Adipose tissue (tissue), 3 donors: Measurements from ENCODE around the gene FN1. TPM values are rescaled to one million over a fixed set of nuclear protein-coding genes. Genes with fewer than 3 reads are reported as not detected.
"Not testable (repeated sequence)": the region's sequence is repeated elsewhere in the genome, so short reads cannot be mapped to it uniquely, and the experiment has no call there.

Source experiments
- H3K27ac ChIP-seq: one replicate; pipeline ENCODE4 v1.5.1; 2013; ENCODE audit warnings: low read depth, low read length
- WGBS, 3 donors: extraction: QIAGEN DNeasy Blood & Tissue Kit; methylation state at CpG; one replicate each; pipeline ENCODE4 v1.1.7; 2013; 5-methylcytosine and 5-hydroxymethylcytosine counted together
- polyA plus RNA-seq, 3 donors: library from polyadenylated mRNA; stranded (reverse); fragments of 200-250 nt; gene quantifications; one replicate each; pipeline ENCODE4 v1.2.3, GENCODE V29; 2013
- donor health status: healthy with polysubstance abuse.
- donor health status: Bipolar disorder and iron deficiency.
- donor health status: healthy.

FN1 gene
- polyA plus RNA-seq, 3 donors: 19.0 to 76.8 (median 51.9) TPM

DNA sequence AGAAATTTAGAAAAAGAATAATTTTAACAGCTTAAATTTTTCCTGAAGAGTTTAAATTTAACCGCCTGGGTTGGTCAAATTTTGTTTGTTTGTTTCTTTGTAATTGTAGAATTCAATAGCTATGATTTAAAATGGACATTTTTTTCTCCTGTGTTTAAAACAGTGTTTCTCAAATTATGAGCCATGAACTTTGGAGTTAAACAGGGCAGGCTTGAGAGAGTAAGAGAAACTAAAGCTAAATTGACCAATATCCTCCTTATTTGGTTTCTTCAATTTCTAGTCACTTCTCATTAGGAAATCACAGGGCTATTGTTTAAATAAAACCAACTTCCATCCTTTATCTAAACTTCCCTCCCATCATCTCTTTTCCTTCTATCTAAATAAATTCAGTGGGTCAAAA is 21.9 kb downstream of the FN1 start:
- H3K27ac ChIP-seq: no peak overlapping the region
- 93 to 99% (median 98%) methylated on average over 1 of the region's 1 CpG for WGBS, 3 donors

DNA sequence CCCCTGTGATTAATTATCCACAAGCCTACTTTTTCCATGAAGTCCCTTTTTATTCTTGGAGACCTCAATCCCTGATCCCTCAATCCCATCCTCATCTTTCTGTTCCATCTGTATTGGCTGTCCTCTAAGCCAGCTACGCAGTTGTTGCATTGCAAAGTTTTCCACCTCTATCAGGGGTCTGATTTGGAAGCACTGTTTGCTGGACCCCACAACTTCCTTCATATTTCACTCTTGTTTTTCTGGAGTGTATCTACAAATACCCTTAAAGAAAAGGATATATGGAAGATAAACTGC is 22.4 kb downstream of the FN1 start:
- 86 to 96% (median 91%) methylated on average over 1 of the region's 1 CpG for WGBS, 3 donors
- no peak overlapping the region for H3K27ac ChIP-seq

DNA sequence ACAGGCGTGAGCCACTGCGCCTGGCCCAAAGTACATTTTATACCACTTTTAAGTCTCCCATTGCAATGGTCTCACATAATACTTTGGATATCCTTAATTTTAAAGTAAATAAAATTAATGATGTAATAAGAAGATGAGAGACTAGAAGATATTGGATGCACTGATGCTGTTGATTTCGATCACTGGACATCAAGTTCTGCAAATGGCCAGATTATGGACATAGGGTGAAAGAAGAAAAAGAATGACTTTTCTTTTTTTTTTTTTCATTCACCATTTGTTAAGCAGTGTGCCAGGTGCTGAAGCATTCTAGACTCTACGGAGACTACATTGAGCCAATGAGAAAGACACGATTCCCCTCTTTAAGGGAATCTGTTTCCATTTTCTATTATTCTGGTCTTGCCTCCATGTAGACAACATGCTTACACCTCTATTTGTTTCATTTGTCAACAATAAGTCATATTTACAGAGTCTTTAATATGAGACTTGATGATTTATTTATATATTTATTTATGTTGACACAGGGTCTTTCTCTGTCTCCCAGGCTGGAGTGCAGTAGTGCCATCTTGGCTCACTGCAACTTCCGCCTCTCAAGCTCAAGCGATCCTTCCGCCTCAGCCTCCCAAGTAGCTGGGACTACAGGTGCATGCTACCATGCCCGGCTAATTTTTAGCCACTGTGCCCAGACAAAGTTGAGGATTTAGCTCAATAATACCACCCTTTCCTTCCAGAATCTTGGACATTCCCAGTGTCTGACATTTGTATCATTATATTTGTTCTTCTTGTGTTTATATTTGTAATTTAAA is 23.7 kb downstream of the FN1 start:
- no peak overlapping the region for H3K27ac ChIP-seq
- 97 to 98% (median 97%) methylated on average over 9 of the region's 9 CpGs for WGBS, 3 donors

DNA sequence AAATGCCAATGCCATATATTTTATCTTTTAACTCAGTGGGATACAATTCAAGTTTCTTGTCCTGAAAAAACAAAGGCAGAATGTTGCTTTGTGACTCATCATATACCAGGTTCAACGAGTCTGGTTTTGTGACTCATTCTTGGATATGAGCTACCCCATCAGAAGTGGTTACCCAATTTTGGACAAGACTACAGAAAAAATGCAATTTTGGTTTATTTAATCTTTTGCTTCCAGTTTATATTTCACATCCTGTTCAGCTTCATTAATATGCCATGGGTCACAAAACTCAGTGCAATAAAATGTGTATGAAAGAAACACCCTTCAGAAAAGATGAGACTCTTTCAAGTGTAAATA is 25.0 kb downstream of the FN1 start:
- WGBS, 3 donors: 11 to 48% (median 26%) methylated on average over 1 of the region's 1 CpG
- H3K27ac ChIP-seq: no peak overlapping the region

DNA sequence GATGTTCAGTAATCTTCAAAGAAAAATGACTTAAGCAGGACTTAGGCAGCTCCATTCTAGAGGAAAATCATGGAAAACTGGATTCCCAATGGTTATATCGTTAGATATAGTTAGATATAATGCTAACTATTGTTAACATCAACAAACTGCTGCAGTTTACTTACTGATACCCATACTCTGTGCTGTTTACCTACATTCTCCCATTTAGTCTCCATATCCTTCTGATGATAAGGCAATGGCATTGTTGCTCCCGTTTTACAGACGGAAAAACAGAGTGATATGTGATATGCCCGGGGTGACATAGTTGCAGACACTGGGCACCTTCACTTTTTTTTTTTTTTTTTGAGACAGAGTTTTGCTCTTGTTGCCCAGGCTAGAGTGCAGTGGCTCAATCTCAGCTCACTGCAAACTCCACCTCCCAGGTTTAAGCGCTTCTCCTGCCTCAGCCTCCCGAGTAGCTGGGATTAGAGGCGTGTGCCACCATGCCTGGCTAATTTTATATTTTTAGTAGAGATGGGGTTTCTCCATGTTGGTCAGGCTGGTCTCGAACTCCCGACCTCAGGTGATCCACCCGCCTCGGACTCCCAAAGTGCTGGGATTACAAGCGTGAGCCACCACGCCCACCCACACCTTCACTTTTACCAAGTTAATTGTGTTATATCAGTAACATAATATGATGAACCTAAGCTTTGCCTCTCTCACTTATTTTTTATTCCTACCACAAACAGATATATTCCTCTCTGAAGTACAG is 25.5 kb downstream of the FN1 start:
- H3K27ac ChIP-seq: not testable (repeated sequence)
- 92 to 96% (median 95%) methylated on average over 13 of the region's 13 CpGs for WGBS, 3 donors

DNA sequence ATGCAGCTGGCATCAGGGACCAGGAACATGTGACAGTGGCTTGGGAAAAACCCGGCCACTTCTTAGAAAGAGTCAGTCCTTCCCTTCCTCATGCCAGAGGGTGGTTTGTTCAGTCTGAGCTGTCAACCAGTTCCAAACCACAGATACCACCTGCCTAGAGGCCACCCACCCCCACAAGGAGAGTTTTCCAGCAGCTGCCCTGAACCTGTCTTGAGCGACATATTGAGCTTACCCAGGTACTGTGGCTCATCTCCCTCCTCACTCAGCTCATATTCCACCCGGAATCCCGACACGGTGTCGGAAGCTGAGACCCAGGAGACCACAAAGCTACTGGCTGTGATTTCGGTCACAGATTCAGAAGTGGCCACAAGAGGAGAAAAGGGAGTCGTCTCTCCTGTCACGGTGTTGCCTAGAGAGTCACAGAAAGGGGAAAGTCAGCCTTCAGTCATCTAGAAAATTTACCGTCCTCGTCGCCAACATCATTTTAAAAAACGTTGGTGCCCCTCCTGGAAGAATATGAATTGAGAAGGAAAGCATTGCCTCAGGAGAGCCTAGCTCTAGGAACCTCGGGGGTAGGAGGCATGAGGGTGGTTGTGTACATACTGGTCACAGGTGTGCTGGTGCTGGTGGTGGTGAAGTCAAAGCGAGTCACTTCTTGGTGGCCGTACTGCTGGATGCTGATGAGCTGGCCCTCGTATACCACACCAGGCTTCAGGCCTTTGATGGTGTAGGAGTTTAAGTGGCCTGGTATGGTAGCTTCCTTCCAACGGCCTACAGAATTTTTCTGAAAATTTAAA is 26.3 kb downstream of the FN1 start:
- 91 to 94% (median 91%) methylated on average over 18 of the region's 18 CpGs for WGBS, 3 donors
- H3K27ac ChIP-seq: no peak overlapping the region

DNA sequence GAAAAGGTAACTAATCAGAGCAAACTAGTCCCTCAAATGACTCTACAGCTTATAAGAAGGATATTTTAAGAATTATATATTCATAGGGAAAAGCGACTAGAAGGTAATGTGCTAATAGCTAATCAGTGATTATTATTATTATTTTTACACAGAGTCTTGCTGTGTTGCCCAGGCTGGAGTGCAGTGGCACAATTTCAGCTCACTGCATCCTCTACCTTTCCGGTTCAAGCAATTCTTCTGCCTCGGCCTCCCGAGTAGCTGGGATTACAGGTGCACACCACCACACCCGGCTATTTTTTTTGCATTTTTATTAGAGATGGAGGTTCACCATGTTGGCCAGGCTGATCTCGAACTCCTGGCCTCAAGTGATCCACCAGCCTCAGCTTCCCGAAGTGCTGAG is 27.4 kb downstream of the FN1 start:
- H3K27ac ChIP-seq: not testable (repeated sequence)
- 81 to 95% (median 95%) methylated on average over 7 of the region's 7 CpGs for WGBS, 3 donors

DNA sequence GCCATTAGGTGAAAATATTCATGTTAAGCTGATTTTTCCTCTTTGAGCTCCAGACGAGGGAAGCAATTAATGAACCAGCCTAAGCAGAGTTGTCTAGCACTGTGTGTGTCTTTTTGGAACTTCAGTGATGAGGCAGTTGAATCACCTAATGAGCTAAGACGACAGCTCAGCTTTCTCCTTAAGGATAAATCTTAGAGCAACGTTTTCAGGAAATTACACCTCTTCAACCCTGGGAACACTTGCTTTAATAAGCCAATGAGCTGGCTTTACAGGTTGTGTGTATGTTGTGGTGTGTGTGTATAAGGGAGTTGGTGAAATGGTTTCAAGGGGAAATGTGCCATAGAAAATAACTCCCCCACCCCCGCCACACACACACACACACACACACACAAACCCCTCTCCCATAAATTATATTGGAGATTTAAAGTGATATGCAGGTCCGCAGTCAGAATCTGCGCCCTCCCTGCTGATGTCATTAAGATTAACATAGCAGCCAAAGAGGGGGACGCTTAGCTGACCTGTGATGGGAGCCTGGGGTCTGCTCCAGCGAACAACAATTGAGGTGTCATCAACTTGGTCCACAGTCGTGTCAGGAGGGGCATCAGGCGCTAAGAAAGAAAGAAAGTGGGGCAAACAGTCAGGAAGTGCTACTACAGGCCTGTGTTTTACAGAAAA is 28.1 kb downstream of the FN1 start:
- WGBS, 3 donors: 76 to 84% (median 79%) methylated on average over 9 to 10 of the region's 10 CpGs
- H3K27ac ChIP-seq: no peak overlapping the region

DNA sequence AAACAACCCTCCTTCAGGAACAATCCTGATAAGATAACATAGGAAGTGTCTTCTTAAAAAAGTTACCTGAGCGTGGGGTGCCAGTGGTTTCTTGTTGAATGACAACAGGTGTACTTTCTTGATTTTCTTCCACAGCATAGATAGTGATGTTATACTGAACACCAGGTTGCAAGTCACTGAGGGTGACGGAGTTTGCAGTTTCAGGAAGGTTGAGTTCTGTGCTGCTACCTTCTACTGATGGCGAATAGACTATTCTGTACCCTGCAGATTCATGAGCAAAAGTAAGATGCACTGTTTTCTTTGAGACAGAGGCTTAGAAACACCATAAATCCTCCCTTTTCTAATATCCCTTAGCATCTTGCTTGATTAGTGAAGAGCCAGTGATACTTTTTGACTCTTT is 28.8 kb downstream of the FN1 start:
- H3K27ac ChIP-seq: no peak overlapping the region
- WGBS, 3 donors: 94 to 96% (median 96%) methylated on average over 3 of the region's 3 CpGs

DNA sequence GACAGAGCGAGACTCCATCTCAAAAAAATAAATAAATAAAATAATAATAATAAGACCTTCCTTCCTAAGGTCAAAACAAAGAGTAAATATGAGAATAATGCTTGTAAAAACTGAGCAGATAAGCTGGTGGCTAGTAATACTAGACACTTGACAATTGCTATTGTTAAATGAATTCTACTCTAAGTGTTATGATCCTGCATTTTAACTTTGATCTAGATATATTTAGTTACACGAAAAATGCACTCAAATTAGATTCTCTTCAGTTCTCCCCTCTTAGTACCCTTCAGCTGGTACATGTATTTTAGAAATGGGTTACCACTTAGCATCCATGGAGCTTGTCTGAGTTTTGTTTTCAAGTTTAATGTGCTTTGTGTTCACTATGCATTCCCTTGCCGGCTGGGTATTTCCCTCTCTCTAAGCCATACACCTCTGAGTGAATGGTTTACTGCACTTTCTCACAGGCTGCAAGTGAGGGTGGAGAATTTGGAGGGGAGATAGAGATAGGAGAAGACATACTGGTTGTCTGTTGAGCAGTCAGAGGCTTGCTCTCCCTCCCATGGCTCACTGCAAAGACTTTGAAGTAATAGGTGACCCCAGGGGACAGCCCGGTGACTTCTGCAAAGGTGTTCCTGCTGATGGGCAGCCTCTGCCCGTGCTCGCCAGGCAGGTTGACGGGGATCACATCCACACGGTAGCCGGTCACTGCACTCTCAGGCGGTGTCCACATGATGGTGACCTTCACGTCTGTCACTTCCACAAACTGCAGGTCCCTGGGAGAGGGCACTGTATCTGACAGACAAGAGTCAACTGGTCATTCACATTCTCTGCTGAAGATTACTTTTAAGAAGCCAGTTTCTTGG is 29.9 kb downstream of the FN1 start:
- no peak overlapping the region for H3K27ac ChIP-seq
- WGBS, 3 donors: 92 to 95% (median 94%) methylated on average over 11 of the region's 11 CpGs

DNA sequence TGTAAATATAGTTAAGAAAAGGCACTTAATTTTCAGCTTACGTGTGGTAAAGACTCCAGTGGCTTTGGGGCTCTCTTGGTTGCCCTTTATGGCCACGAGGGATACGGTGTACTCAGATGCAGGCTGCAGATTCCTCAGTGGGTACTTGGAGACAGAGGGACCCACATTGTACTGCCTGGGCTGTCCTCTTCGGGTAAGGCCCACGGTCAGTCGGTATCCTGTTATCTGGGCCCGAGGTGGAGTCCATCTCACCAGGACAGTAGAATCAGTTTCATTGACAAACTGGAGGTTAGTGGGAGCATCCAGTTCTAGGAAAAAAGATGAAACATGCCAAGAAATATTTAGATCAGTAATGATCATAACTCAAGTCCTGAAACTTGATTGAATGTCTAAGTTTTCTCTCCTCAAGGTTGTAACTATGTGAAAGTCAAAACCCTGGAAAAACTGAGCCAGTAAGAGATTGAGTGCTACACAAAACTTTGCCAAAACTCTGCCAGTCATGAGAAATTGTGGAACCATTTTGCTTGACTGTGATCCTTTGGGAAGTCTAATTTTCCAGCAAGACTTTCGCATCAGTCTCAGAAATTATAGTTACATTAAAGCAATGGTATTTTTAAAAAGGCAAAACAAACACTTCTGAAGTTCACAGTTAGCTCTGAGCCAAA is 31.4 kb downstream of the FN1 start:
- no peak overlapping the region for H3K27ac ChIP-seq
- 87 to 94% (median 87%) methylated on average over 8 of the region's 8 CpGs for WGBS, 3 donors

DNA sequence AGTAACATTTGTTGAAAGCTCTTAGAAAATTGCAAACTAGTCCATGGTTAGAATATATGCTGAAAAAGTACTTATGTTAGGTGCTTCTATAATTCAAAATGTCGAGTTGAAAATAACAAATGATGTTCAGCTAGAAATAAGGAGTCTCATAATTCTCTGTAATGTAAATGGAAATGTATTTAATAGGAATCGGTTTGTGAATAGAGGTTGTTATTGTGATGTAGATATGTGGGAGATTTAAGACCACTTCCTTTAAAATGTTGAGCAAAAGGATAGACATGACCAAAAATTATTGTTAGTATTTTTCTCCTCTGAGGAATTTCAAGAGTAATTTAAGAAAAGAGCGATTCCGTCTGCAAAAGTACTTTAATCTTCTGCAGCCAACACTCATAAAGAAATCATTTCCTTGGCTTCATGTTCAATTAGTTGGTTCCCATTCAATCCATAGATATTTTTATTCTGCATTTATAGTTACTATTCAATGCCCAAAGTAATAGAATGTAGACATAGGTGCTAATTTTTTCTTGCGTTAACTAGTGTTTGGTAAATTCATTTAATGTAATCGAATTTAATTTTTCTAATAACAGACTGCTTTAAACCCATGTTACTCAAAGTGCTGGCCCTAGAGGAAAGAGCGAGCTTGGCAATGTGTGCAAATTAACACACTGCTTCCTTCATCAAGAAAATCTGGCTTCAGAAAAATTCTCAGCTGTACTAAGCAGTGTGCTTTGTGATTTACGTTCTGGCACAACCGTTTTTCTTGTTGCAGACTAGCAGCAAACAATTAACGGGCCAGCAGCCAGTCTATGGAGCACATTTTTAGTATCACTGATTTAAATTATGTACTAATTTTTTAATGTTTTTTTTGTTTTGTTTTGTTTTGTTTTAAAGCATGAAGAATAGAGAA is 32.2 kb downstream of the FN1 start:
- H3K27ac ChIP-seq: no peak overlapping the region

DNA sequence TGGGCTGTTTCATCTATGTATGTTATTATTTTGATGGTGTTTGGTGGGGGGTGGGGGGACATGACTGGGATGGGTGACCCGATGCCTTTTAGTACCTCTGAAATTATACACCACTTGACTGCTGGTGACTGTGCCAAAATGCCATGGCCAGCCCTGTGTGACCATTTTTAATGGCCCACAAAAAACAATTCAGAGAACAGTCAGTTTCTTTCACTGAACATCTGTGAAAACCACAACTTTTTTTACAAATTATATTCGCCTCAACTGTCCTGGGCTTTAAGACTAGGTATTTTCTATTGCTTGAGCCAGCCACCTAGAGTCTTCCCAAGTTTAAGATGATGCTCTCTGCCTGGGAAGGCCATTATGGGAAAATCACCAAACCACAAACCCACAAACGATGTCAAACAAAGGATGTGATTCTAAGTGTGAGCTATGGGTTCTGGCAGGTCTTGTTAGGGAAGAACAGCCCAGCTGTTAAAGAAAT is 33.9 kb downstream of the FN1 start:
- no peak overlapping the region for H3K27ac ChIP-seq
- WGBS, 3 donors: 49 to 78% (median 65%) methylated on average over 3 of the region's 3 CpGs

More for the DNA sequence above, 32.2 kb downstream of the FN1 start:
- WGBS, 3 donors: 61 to 88% (median 77%) methylated on average over 10 of the region's 10 CpGs

DNA sequence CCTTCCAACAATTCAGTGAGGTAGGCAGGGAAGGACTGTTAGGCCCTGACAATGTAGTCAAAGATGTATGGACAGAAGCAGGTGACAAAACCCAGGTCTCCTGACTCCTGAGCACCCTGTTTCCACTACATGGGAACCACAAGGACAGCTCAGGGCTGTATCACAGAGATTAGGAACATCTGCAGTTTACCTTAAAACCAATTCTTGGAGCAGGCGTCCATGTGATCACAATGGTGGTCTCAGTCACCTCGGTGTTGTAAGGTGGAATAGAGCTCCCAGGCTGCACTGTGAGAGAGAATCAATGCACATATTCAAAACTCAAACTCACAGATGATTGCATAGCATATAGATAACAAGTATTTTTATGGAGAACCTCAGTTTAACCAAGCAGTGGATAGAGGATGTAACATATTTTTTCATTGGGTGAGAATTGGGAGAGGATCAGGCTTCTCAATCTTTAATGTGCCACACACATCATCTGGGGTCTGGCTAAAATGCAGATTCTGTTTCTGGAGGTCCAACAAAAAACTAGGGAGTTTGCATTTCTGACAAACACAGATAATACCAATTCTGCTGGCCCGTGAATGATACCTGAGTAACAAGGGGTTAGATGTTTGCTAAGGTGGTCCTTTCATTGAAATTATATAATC is 36.7 kb downstream of the FN1 start:
- 84 to 91% (median 90%) methylated on average over 3 of the region's 3 CpGs for WGBS, 3 donors
- H3K27ac ChIP-seq: no peak overlapping the region

DNA sequence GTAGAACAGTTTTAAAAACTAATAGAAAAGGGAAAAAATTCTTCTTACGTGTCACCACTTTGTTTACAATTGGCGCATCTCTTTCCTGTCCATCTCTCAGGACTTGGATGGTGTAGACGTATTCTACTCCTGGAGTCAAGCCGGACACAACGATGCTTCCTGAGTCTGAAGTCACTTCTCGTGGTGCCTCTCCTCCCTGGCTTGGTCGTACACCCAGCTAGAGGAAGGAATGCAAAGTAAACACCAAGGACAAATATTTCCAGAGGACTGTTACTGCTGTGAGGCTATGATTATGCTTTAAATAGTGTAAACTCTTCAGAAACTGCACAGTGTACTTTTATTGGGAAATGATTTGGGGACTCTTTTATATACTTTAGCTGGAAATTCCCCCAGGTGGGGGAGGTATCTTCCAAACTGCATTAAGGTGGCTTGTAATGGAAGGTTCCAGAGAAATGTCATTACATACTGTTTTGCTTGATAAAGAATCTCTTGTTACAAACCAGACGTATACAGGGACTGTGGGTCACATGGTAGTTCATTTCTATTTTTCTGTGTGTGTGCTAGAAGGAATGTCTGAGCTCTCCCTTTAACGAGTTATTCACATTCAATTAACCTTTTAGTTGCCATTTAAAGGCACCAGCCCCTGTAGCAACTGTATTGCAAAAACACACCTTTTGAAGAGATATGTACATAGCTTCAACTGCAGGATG is 38.1 kb downstream of the FN1 start:
- no peak overlapping the region for H3K27ac ChIP-seq
- 39 to 69% (median 68%) methylated on average over 9 of the region's 9 CpGs for WGBS, 3 donors
